Activated CD4-positive, alpha-beta T cell treated with anti-CD3 and anti-CD28 coated beads, Interleukin-2, amount 10 ng/mL, durations not matched to agents 7 days and 5 days (primary cell): ENCODE measurements around the gene TNNC1. TPM values are rescaled to one million over a fixed set of nuclear protein-coding genes. Genes with fewer than 3 reads are reported as not detected.

Source experiments
- CTCF ChIA-PET: fragments of 350-600 bp; sonication (Branson Sonifier 250); formaldehyde crosslinking; loops from one replicate; lab custom pipeline; 2021; ENCODE audit warnings: antibody characterized with exemption; lab: Charles Lee
- POLR2A ChIA-PET: fragments of 350-600 bp; sonication (Branson Sonifier 250); formaldehyde crosslinking; loops from one replicate; lab custom pipeline; 2021; ENCODE audit warnings: antibody characterized with exemption; lab: Charles Lee
- DNase-seq: peaks from one replicate; pipeline ENCODE4 v3.0.0-alpha.2; 2020
- H3K27ac Mint-ChIP-seq: one replicate; pipeline ENCODE4 v1.8.0; 2021; ENCODE audit warnings: mild to moderate bottlenecking, moderate library complexity, mixed read lengths
- H3K27me3 Mint-ChIP-seq: one replicate; pipeline ENCODE4 v1.8.0; 2021; ENCODE audit warnings: mixed read lengths
- H3K36me3 Mint-ChIP-seq: one replicate; pipeline ENCODE4 v1.8.0; 2021; ENCODE audit warnings: low read depth, mixed read lengths
- H3K4me1 Mint-ChIP-seq: one replicate; pipeline ENCODE4 v1.8.0; 2021; ENCODE audit warnings: mixed read lengths
- H3K4me3 Mint-ChIP-seq: one replicate; pipeline ENCODE4 v1.8.0; 2021; ENCODE audit warnings: mild to moderate bottlenecking, moderate library complexity, mixed read lengths
- H3K9me3 Mint-ChIP-seq: one replicate; pipeline ENCODE4 v1.8.0; 2021; ENCODE audit warnings: mixed read lengths
- total RNA-seq, 2 experiments: library from RNA; stranded (reverse); gene quantifications; one replicate each; pipeline ENCODE4 v1.2.3, GENCODE V29; 2021

Gene TNNC1
- total RNA-seq, 2 experiments from 2014 or later: 1.5 to 2.1 TPM

GRCh38 chr3:52441772-52442332, 12.0 kb downstream of the TNNC1 start:
- Mint-ChIP-seq H3K27ac (no peak overlapping the region), H3K4me1 (peaks cover 7% of the 10 kb centered on the region), H3K27me3 (no peaks in the 10 kb centered on the region), H3K36me3 (no peaks in the 10 kb centered on the region), H3K4me3 (no peak overlapping the region), H3K9me3 (no peaks in the 10 kb centered on the region)
- ChIA-PET POLR2A (no interaction called here), CTCF (interaction anchor here (1.3 kb wide), 1 partner anchor 29 kb away, joined by 3 read pairs; no protein-coding TSS in a partner anchor)
- no peak for DNase-seq

- Mint-ChIP-seq H3K9me3 (no peaks in the 10 kb centered on the region), H3K4me1 (peaks cover 6% of the 10 kb centered on the region), H3K36me3 (no peaks in the 10 kb centered on the region), H3K4me3 (no peak overlapping the region), H3K27ac (no peak overlapping the region), H3K27me3 (no peaks in the 10 kb centered on the region)
- no peak for DNase-seq
- CTCF ChIA-PET: interaction anchor here (0.6 to 1.3 kb wide), 2 partner anchors 29 to 788 kb away, joined by 3 read pairs; no protein-coding TSS in a partner anchor
- POLR2A ChIA-PET: no interaction called here
These were observed 12.6 kb downstream of the TNNC1 start for GRCh38 chr3:52441091-52441771.

GRCh38 chr3:52440671-52441070, 13.2 kb downstream of the TNNC1 start:
- ChIA-PET POLR2A (no interaction called here), CTCF (interaction anchor here (1.3 kb wide), 1 partner anchor 28 kb away, joined by 3 read pairs; no protein-coding TSS in a partner anchor)
- Mint-ChIP-seq H3K36me3 (no peaks in the 10 kb centered on the region), H3K27ac (no peak overlapping the region), H3K4me1 (peaks cover 6% of the 10 kb centered on the region), H3K4me3 (no peak overlapping the region), H3K9me3 (no peaks in the 10 kb centered on the region), H3K27me3 (no peaks in the 10 kb centered on the region)
- no peak for DNase-seq

GRCh38 chr3:52440249-52440551, 13.6 kb downstream of the TNNC1 start:
- ChIA-PET POLR2A (no interaction called here), CTCF (no interaction called here)
- H3K36me3 Mint-ChIP-seq: no peaks in the 10 kb centered on the region
- no peak overlapping the region for H3K4me3 Mint-ChIP-seq
- no peaks in the 10 kb centered on the region for H3K9me3 Mint-ChIP-seq
- no peak overlapping the region for H3K27ac Mint-ChIP-seq
- H3K27me3 Mint-ChIP-seq: no peaks in the 10 kb centered on the region
- H3K4me1 Mint-ChIP-seq: peaks cover 6% of the 10 kb centered on the region
- DNase-seq: no peak

GRCh38 chr3:52439426-52440248, 14.2 kb downstream of the TNNC1 start:
- H3K27ac Mint-ChIP-seq: no peak overlapping the region
- no peaks in the 10 kb centered on the region for H3K36me3 Mint-ChIP-seq
- DNase-seq: no peak
- CTCF ChIA-PET: interaction anchor here (0.7 to 1.5 kb wide), 5 partner anchors 9 to 221 kb away, joined by 3 to 5 read pairs (median 4); partner anchors contain the start of gene TNNC1
- H3K27me3 Mint-ChIP-seq: no peaks in the 10 kb centered on the region
- peaks cover 4% of the 10 kb centered on the region for H3K4me1 Mint-ChIP-seq
- no peak overlapping the region for H3K4me3 Mint-ChIP-seq
- POLR2A ChIA-PET: no interaction called here
- no peaks in the 10 kb centered on the region for H3K9me3 Mint-ChIP-seq

GRCh38 chr3:52438579-52439425, 15.0 kb downstream of the TNNC1 start:
- Mint-ChIP-seq H3K4me3 (no peak overlapping the region), H3K4me1 (no peaks in the 10 kb centered on the region), H3K36me3 (no peaks in the 10 kb centered on the region), H3K27me3 (no peaks in the 10 kb centered on the region), H3K27ac (no peak overlapping the region), H3K9me3 (no peaks in the 10 kb centered on the region)
- no peak for DNase-seq
- ChIA-PET CTCF (interaction anchor here (0.7 to 1.5 kb wide), 7 partner anchors 10 to 220 kb away, joined by 3 to 5 read pairs (median 4); partner anchors contain the start of gene TNNC1), POLR2A (no interaction called here)

GRCh38 chr3:52438104-52438376, 15.8 kb downstream of the TNNC1 start:
- POLR2A ChIA-PET: no interaction called here
- no peak for DNase-seq
- CTCF ChIA-PET: interaction anchor here (0.9 to 1.5 kb wide), 2 partner anchors 11 to 26 kb away, joined by 3 to 5 read pairs; no protein-coding TSS in a partner anchor
- no peaks in the 10 kb centered on the region for H3K9me3 Mint-ChIP-seq
- no peak overlapping the region for H3K4me3 Mint-ChIP-seq
- H3K4me1 Mint-ChIP-seq: no peaks in the 10 kb centered on the region
- H3K27me3 Mint-ChIP-seq: no peaks in the 10 kb centered on the region
- H3K36me3 Mint-ChIP-seq: no peaks in the 10 kb centered on the region
- no peak overlapping the region for H3K27ac Mint-ChIP-seq

- H3K27ac Mint-ChIP-seq: no peak overlapping the region
- no peak overlapping the region for H3K4me3 Mint-ChIP-seq
- ChIA-PET CTCF (interaction anchor here (0.9 to 1.5 kb wide), 2 partner anchors 10 to 25 kb away, joined by 3 to 5 read pairs; no protein-coding TSS in a partner anchor), POLR2A (no interaction called here)
- H3K9me3 Mint-ChIP-seq: no peaks in the 10 kb centered on the region
- H3K36me3 Mint-ChIP-seq: no peaks in the 10 kb centered on the region
- no peak for DNase-seq
- no peaks in the 10 kb centered on the region for H3K27me3 Mint-ChIP-seq
- no peaks in the 10 kb centered on the region for H3K4me1 Mint-ChIP-seq
These were observed 16.3 kb downstream of the TNNC1 start for GRCh38 chr3:52437326-52438103.

- CTCF ChIA-PET: interaction anchor here (1.4 to 1.9 kb wide), 2 partner anchors 9 to 45 kb away, joined by 3 to 5 read pairs; no protein-coding TSS in a partner anchor
These were observed 17.2 kb downstream of the TNNC1 start for GRCh38 chr3:52436500-52437149.

GRCh38 chr3:52435246-52436101, 18.4 kb downstream of the TNNC1 start:
- ChIA-PET POLR2A (no interaction called here), CTCF (interaction anchor here (1.1 to 1.9 kb wide), 3 partner anchors 11 to 47 kb away, joined by 3 to 5 read pairs (median 4); no protein-coding TSS in a partner anchor)
- H3K27ac Mint-ChIP-seq: no peak overlapping the region
- no peaks in the 10 kb centered on the region for H3K27me3 Mint-ChIP-seq
- H3K36me3 Mint-ChIP-seq: no peaks in the 10 kb centered on the region
- no peak overlapping the region for H3K4me3 Mint-ChIP-seq
- H3K9me3 Mint-ChIP-seq: no peaks in the 10 kb centered on the region
- peaks cover 1% of the 10 kb centered on the region for H3K4me1 Mint-ChIP-seq
- DNase-seq: no peak

More at GRCh38 chr3:52436500-52437149, 17.2 kb downstream of the TNNC1 start:
- no peaks in the 10 kb centered on the region for H3K36me3 Mint-ChIP-seq
- no peak for DNase-seq
- no peak overlapping the region for H3K27ac Mint-ChIP-seq
- no peaks in the 10 kb centered on the region for H3K9me3 Mint-ChIP-seq
- H3K27me3 Mint-ChIP-seq: no peaks in the 10 kb centered on the region
- POLR2A ChIA-PET: no interaction called here
- H3K4me1 Mint-ChIP-seq: peaks cover 1% of the 10 kb centered on the region
- no peak overlapping the region for H3K4me3 Mint-ChIP-seq
